ENCODE measurements around the gene GALM.
"Not testable (repeated sequence)": the region's sequence is repeated elsewhere in the genome, so short reads cannot be mapped to it uniquely, and the experiment has no call there.

The GALM gene

GRCh38 chr2:38650012-38650411 lies 15.9 kb upstream of the GALM start:
- no peak for DNase-seq (ENCODE audit: low read depth)

GRCh38 chr2:38650717-38651116 lies 15.2 kb upstream of the GALM start:
- no peak for DNase-seq (ENCODE audit: low read depth)

GRCh38 chr2:38652431-38653273 lies 13.3 kb upstream of the GALM start:
- no peak for DNase-seq (ENCODE audit: low read depth)

GRCh38 chr2:38653380-38653714 lies 12.6 kb upstream of the GALM start:
- no peak for DNase-seq (ENCODE audit: low read depth)

- DNase-seq (ENCODE audit: low read depth), result no peak
These were observed 12.0 kb upstream of the GALM start for GRCh38 chr2:38653715-38654527.

- DNase-seq (ENCODE audit: low read depth), result no peak
These were observed 11.2 kb upstream of the GALM start for GRCh38 chr2:38654528-38655381.

GRCh38 chr2:38655441-38655840 lies 10.5 kb upstream of the GALM start:
- DNase-seq (ENCODE audit: low read depth), result no peak

- DNase-seq (ENCODE audit: low read depth), result no peak
These were observed 8.9 kb upstream of the GALM start for GRCh38 chr2:38656866-38657480.

- DNase-seq (ENCODE audit: low read depth), result no peak
These were observed 7.3 kb upstream of the GALM start for GRCh38 chr2:38658613-38659012.

GRCh38 chr2:38659115-38659514 lies 6.8 kb upstream of the GALM start:
- no peak for DNase-seq (ENCODE audit: low read depth)

GRCh38 chr2:38660282-38660681 lies 5.6 kb upstream of the GALM start:
- no peak for DNase-seq (ENCODE audit: low read depth)

- no peak for DNase-seq (ENCODE audit: low read depth)
These were observed 4.6 kb upstream of the GALM start for GRCh38 chr2:38661306-38661705.

- DNase-seq (ENCODE audit: low read depth), result no peak
These were observed 619 bp downstream of the GALM start for GRCh38 chr2:38666556-38666910.

- no peak for DNase-seq (ENCODE audit: low read depth)
These were observed 2.2 kb downstream of the GALM start for GRCh38 chr2:38668092-38668491.

- no peak for DNase-seq (ENCODE audit: low read depth)
These were observed 3.0 kb downstream of the GALM start for GRCh38 chr2:38668779-38669479.

GRCh38 chr2:38671303-38671702 lies 5.4 kb downstream of the GALM start:
- no peak for DNase-seq (ENCODE audit: low read depth)

GRCh38 chr2:38671946-38672345 lies 6.0 kb downstream of the GALM start:
- no peak for DNase-seq (ENCODE audit: low read depth)

- no peak for DNase-seq (ENCODE audit: low read depth)
These were observed 6.8 kb downstream of the GALM start for GRCh38 chr2:38672445-38673391.

GRCh38 chr2:38676681-38677080 lies 10.8 kb downstream of the GALM start:
- DNase-seq (ENCODE audit: low read depth), result no peak

- DNase-seq (ENCODE audit: low read depth), result not testable (repeated sequence)
These were observed 15.0 kb downstream of the GALM start for GRCh38 chr2:38680868-38681267.
